Activated CD4-positive, alpha-beta T cell treated with anti-CD3 and anti-CD28 coated beads for 24 hours (primary cell): ENCODE results near the gene MRPS18A.
"Not testable (repeated sequence)": the region's sequence is repeated elsewhere in the genome, so short reads cannot be mapped to it uniquely, and the experiment has no call there.

Experiments
- DNase-seq, 2 donors: peaks; one replicate each; pipeline ENCODE4 v3.0.0-alpha.2; 2020; ENCODE audit warnings: low read depth in 2 of 2

MRPS18A gene

DNA sequence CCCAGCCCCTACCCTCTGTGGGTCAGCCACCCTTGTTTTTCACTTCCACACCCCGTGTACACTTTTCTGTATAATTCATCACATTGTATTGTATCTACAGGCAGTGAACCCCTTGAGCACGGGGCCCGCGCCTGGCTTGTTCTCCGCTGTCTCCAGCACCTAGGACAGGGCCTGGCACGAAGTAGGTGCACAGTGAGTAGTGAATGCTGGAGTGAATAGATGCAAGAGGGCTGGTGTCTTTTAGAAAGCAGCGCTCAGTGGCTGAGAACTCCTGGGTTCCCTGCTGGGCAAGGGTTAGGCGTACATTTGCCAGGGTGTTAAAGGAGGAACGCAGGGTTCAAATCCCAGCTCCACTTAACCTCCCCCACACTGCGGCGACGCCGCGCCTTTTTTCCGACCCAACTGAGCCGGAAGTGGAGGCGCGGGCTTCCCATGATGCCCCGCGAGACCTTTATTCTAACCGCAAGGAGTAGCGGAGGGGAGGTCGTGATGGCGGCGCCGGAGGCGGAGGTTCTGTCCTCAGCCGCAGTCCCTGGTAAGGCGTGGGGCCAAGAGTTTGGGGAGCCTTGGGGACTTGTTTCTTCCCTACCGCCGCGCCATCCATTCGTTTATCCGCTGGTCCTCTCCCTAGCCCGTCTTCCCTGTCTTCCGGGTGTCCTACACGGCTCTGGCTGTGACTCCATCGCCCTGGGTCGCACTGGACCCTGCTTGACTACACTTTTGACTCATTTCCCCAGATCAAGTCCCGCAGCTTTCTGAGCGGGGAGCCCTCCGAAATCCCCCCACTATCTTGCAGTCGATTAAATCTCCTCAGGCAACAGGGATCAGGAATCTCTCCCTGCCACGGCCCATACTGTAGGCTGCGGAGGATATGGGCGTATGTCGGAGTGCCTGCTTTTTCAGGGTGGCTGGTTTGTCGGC lies 51.9 kb downstream of the MRPS18A start, which contains the start of gene MAD2L1BP:
Gene MAD2L1BP (plus strand): TSS at position 454 of the 921 bp plus-strand sequence. CDS start 36 bp downstream, at position 490.
- peak; percentile 79 to 82 for DNase-seq

- no peak for DNase-seq
These were observed 52.8 kb downstream of the MRPS18A start for GRCh38 chr6:43634702-43635303.

DNA sequence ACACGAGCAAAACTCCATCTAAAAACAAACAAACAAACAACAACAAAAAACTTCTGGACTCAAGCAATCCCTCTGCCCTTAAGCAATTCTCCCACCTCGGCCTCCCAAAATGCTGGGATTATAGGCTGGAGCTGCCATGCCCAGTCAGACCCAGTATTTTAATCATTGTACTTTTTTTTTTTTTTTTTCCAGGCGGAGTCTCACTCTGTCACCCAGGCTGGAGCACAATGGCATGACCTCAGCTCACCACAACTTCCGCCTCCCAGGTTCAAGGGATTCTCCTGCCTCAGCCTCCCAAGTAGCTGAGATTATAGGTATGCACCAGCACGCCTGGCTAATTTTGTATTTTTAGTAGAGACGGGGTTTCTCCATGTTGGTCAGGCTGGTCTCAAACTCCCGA lies 54.6 kb downstream of the MRPS18A start:
- DNase-seq, result not testable (repeated sequence)

DNA sequence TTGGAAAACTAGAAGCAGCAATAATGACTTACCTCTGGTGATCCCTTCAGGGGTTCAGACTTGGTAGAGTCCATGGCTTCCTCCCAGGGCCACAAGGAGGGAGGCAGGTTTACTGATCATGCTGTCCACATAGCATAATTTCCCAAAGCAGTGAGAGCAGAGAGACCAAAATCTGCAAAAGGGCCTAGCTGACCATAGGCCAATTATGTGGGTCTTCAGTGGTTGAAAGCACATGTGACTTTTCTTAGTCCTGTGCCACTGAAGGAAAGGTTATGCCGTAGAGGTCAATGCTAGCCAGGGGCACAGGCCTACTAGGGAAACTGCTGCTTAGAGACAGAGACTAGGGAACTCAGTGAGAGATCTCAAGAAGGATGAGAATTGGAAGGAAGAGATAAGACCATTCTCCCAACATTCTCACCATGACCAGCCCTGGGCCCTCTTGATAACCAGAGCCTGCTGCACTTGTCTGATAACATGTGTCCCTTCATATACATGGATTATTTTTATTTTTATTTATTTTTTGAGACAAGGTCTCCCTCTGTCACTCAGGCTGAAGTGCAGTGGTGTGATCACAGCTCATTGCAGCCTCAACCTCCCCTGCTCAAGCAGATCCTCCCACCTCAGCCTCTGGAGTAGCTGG lies 56.5 kb downstream of the MRPS18A start:
- no peak for DNase-seq

DNA sequence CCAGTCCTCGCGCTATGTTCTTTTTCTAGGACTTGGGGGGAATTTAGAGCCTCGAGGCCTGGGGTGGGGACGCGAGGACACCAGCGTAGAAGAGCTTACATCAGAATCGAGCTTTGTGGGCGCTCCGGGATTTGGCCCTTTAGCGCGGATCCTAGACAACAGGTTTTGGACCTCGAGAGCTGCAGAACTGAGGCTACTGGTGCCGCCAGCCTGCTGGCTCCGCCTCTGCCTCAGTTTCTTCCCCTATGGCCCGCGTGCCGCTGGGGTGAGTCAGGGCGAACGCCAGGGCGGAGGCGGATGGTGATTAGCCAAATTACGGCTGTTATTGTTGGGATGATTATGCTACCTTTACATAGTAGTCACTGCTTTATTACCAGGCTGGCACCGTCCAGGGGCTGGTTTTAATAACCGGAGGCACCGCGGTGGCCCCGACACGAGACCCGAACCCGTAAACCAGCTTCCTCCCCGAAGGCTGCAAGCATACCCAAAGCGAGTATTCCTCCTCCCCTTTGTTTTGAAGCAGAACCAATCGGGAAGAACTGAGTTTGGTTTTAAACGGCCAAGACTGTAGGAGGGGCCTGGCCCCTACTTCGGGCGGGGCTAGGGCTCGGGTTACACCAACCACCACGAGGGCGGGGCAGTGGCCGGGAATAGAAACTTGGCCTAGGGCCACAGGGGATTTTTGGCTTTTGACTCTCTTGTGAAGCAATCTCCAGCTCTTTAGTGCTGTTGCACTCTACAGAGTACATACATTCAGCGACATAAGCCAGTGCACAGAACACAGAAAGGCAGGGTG lies 57.9 kb downstream of the MRPS18A start:
- DNase-seq, result peak; percentile 76 to 88

DNA sequence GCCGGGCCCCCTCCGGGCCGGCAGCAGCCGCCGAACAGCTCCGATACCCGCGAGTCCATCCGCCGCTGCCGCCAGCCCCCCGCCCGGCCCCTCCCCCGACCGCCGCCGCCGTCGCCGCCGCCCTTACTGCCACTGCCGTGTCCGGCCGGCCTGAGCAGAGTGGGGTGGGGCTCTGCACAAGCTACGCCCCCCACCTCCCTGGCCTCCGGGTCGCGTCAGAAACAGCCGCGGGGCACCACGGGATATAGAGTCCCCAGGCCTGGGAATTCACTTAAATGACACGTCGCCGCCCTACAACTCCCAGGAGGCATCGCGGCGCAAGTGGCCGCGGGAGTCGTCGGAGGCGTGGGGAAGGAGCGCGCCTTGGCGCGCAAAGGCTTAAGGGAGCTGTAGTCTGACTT lies 58.5 kb downstream of the MRPS18A start, which contains the start of gene GTPBP2:
Gene GTPBP2 (minus strand): TSS at position 161 of the 401 bp plus-strand sequence. CDS start 102 bp downstream, at position 59.
- peak; percentile 90 to 93 for DNase-seq

DNA sequence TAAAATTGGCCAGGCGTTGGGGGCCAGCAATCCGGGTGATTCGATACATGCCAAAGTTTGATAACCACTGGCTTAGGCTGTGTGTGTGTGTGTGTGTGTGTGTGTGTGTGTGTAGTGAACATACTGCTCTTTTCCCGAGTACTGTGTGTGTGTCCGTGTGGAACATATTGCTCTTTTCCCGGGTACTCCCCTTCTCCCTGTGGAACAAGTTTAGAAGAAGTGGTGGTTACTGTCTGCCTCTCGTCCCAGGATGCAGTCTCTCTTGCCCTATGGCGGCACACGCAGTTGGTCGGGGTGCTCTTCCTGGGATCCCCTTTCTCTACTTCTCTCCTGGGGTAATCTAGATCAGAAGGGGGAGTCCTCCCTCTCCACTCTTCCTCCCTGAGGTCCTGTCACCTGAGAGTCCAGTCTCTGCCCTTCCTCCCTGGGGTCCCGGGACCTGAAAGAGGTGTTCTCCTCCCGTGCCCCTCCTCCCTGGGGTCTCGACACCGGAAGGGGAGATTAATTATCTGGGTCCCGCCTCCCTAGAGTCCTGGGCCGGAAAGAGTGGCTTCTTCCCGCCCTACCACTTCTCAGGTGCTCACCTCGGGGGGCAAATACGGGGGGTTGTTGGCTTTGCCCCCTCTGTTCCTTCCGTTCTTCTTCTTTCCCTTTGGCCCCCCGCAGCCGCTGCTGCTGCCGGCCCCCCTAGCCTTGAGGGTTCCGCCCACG lies 59.0 kb downstream of the MRPS18A start:
- peak; percentile 15 to 35 for DNase-seq

DNA sequence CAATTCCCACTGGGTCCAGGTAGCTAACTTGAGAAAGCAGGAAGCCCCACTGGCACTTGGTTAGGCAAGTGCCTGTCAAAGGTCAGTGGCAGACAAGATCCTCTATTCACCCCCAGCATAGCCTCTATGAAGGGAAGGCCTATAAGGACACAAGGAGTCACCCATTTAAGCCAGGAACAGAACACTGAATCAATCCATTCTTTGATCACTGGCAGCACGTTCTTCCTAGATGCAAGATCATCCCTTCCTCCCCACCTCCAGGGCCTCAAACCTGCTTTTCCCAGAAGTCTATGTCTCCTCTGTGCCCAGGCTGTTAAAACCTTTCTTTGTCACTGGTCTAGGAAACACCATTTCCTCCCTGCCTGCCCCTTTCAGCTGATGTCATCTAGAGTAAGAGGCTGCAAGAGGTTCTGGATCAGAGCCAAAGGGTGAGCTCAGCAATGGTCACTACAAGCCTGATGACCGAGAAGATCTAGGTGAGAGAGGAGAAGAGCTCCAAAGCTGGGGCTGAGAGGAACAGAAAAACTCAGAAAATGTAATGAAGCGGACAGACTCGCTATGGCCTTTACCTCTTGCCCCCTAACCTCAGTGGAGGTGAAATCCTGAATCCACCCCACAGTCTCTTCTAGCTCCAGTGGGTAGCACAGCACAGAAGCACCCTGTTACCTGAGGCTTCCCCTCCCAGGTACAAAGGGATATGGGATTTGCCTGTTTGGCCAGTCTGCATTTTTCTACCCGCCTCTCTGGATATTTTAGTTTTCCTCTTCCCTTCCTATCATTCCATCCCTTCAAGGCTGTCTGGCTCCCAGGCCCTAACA lies 60.4 kb downstream of the MRPS18A start:
- DNase-seq, result no peak

GRCh38 chr6:43625393-43625992 lies 62.1 kb downstream of the MRPS18A start:
- DNase-seq, result no peak

DNA sequence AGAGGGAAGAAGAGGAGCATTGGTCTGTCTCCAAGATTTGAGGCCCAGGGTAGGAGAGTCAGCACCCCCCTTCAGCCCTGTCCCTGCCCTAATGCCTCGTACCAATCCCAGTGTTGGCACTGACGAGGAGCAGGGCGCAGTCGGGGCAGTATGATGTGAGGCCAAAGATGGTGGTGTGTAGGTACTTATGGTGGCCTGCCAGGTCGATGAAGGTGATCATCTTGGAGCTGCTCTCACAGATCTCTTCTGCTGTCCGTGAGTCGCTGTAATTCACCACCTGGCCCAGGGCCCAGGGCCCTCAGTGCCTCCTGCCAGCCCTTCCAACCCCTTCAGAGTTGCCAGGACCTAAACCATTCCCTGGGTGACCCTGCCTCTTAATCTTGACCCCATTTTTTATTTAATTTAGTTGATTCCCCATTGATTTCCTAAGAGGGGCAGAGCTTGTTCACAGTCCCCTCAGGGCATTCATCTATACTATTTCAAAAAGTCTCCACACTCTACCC lies 62.8 kb downstream of the MRPS18A start:
- no peak for DNase-seq

GRCh38 chr6:43623880-43624785 lies 63.5 kb downstream of the MRPS18A start:
- DNase-seq, result no peak

GRCh38 chr6:43622541-43622940 lies 65.0 kb downstream of the MRPS18A start:
- no peak for DNase-seq

DNA sequence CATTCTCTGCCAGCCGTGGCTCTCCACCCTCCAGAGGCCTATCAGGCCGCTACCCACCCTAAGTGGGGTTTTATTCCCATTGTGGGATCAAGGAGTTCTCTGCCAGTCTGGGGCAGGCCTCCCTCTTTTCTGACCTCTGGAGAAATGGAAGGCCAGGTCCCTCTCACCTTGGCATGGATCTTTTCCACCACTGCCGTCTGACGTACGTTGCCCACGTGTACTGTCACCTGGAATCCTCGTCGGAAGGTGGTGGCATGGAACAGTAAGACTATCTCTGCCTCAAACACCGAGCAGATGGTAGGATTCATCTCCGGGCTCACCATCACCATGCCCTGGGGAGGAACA lies 65.8 kb downstream of the MRPS18A start:
- no peak for DNase-seq
